Endodermal cell (in vitro differentiated cells): Measurements from ENCODE around the gene PCSK6. TPM values are rescaled to one million over a fixed set of nuclear protein-coding genes. Genes with fewer than 3 reads are reported as not detected.

Source experiments
- DNase-seq: peaks from one replicate; pipeline ENCODE4 v3.0.0-alpha.2; 2017
- H3K27ac ChIP-seq: 2 replicates; pipeline ENCODE4 v1.5.1; 2013; ENCODE audit warnings: mild to moderate bottlenecking, low read depth, low read length, moderate library complexity
- H3K27me3 ChIP-seq: 2 replicates; pipeline ENCODE4 v1.6.1; 2013; ENCODE audit warnings: mild to moderate bottlenecking, low read length, moderate library complexity; ENCODE audit not compliant: insufficient read depth, control insufficient read depth, poor library complexity, severe bottlenecking
- H3K36me3 ChIP-seq: 2 replicates; pipeline ENCODE4 v1.7.0; 2013; ENCODE audit warnings: mild to moderate bottlenecking, low read length, moderate library complexity; ENCODE audit not compliant: control insufficient read depth, insufficient read depth
- H3K4me1 ChIP-seq: one replicate; pipeline ENCODE4 v1.7.0; 2013; ENCODE audit warnings: low read length; ENCODE audit not compliant: control insufficient read depth, insufficient read depth
- H3K4me3 ChIP-seq: 2 replicates; pipeline ENCODE4 v1.5.1; 2013; ENCODE audit warnings: mild to moderate bottlenecking, low read length, moderate library complexity
- H3K9ac ChIP-seq: 2 replicates; pipeline ENCODE4 v1.6.1; 2013; ENCODE audit warnings: mild to moderate bottlenecking, low read length, moderate library complexity; ENCODE audit not compliant: poor library complexity, severe bottlenecking; ENCODE audit errors: extremely low read depth
- H3K9me3 ChIP-seq: 2 replicates; pipeline ENCODE4 v1.6.1; 2013; ENCODE audit warnings: mild to moderate bottlenecking, low read length, moderate library complexity; ENCODE audit not compliant: control insufficient read depth
- H3K27ac Mint-ChIP-seq: 2 replicates; pipeline ENCODE4 v1.8.0; 2020; ENCODE audit warnings: mixed read lengths
- H3K27me3 Mint-ChIP-seq: 2 replicates; pipeline ENCODE4 v1.8.0; 2021; ENCODE audit warnings: mild to moderate bottlenecking, mixed read lengths; ENCODE audit not compliant: insufficient read depth
- H3K36me3 Mint-ChIP-seq: 2 replicates; pipeline ENCODE4 v1.8.0; 2020; ENCODE audit warnings: low read depth, mixed read lengths
- H3K4me1 Mint-ChIP-seq: 2 replicates; pipeline ENCODE4 v1.8.0; 2020; ENCODE audit warnings: mixed read lengths
- H3K4me3 Mint-ChIP-seq: 2 replicates; pipeline ENCODE4 v1.8.0; 2020; ENCODE audit warnings: mild to moderate bottlenecking, moderate library complexity, mixed read lengths
- H3K9me3 Mint-ChIP-seq: 2 replicates; pipeline ENCODE4 v1.8.0; 2020; ENCODE audit warnings: mild to moderate bottlenecking, mixed read lengths
- whole genome bisulfite sequencing, 2 experiments: methylation state at CpG; one replicate each; pipeline versions ENCODE4 v1.1.5 to v1.1.7; 2013; ENCODE audit warnings: missing lambda C conversion rate in 2 of 2, mixed read lengths in 1 of 2; ENCODE audit not compliant: insufficient coverage in 1 of 2, insufficient read length in 1 of 2; 5-methylcytosine and 5-hydroxymethylcytosine counted together
- total RNA-seq, 2 donors: library from RNA; stranded (reverse); fragmentation: NEBNext Ultra II Directional in 1 of 2; extraction: Animal tissue kit (Norgen Biotek cat#: 25700) in 1 of 2; gene quantifications; 2 replicates in 1 of 2; 3 replicates in 1 of 2; pipeline ENCODE4 v1.2.1, GENCODE V29; 2021
- TF ChIP-seq, protein P1 (sequence below): fragments of 200-600 bp; sonication (generic); conservative IDR thresholded peaks from 2 replicates; pipeline ENCODE4 v1.5.0; 2021; ENCODE audit warnings: antibody characterized with exemption, mild to moderate bottlenecking

Gene PCSK6
- total RNA-seq, 2 donors from 2014 or later, result 6.6 to 9.8 TPM

DNA sequence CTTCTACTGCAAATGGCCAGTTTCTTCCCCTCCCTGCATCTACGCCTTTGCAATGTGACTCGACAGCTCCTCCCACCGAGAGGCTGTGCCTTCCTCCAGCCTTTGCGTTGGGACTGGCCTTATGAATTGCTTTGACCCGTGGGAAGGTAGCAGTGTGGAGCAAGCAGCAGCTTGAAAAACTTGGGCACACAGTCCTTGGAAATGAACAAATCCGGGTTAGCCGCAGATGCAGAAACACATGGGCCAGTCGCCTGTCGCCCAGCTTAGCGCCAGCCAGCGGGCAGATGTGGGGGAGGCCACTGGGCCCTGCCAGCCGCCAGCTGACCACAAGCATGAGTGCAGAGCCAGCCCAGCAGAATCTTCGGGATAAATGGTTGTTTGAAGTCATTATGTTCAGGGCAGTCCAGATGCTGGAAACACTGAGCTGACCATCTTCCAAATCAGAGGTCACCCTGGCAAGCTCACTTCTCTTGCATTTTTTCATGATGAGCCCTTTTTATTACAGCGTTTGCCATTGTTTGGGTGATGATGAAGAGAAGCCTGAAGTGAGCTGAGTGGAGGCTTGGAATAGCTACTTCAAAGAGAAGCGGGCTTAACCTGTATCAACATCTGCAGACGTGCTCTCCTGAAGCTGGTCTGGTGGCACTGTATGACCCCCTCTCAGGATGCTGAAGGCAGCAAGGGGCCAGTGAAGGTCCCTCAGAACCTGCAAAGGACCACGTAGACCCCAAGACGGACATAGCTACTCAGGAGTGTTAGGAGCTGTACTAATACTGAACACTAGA, 222.0 kb downstream of the PCSK6 start:
- WGBS, 2 experiments, result 81 to 83% methylated on average over 13 to 18 of the region's 18 CpGs
- Histone ChIP-seq H3K27ac (no peak overlapping the region), H3K9me3 (no peaks in the 10 kb centered on the region), H3K4me1 (no peaks in the 10 kb centered on the region), H3K9ac (no peak overlapping the region), H3K36me3 (peaks cover 35% of the 10 kb centered on the region), H3K4me3 (no peak overlapping the region), H3K27me3 (no peaks in the 10 kb centered on the region)
- DNase-seq, result peak; percentile 84
- no peak overlapping the region for H3K4me3 Mint-ChIP-seq
- no peaks in the 10 kb centered on the region for H3K27me3 Mint-ChIP-seq
- H3K4me1 Mint-ChIP-seq, result peaks cover 7% of the 10 kb centered on the region
- TF ChIP-seq, protein P1, sequence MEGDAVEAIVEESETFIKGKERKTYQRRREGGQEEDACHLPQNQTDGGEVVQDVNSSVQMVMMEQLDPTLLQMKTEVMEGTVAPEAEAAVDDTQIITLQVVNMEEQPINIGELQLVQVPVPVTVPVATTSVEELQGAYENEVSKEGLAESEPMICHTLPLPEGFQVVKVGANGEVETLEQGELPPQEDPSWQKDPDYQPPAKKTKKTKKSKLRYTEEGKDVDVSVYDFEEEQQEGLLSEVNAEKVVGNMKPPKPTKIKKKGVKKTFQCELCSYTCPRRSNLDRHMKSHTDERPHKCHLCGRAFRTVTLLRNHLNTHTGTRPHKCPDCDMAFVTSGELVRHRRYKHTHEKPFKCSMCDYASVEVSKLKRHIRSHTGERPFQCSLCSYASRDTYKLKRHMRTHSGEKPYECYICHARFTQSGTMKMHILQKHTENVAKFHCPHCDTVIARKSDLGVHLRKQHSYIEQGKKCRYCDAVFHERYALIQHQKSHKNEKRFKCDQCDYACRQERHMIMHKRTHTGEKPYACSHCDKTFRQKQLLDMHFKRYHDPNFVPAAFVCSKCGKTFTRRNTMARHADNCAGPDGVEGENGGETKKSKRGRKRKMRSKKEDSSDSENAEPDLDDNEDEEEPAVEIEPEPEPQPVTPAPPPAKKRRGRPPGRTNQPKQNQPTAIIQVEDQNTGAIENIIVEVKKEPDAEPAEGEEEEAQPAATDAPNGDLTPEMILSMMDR, result no peak
- H3K9me3 Mint-ChIP-seq, result no peaks in the 10 kb centered on the region
- H3K36me3 Mint-ChIP-seq, result peaks cover 39% of the 10 kb centered on the region
- H3K27ac Mint-ChIP-seq, result no peak overlapping the region

DNA sequence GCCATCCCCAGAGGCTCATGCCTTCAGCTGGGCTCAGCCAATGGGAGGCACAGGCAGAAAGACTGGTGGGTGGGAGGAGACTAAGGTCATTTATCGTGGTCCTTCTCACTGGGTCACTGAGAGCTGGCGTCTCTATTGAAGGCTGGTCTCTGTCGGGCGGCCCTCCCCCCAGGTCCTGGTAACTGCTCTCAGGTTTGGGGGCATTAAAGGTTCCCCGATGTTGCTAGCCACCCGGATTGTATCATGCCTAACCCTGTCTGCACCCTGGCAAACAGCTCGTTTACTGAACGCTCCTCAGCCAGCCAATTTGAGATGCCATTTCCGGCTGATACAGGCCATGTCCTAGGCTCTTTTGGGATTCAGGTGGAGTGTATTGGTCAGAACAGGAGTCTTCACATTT, 222.7 kb downstream of the PCSK6 start:
- Histone ChIP-seq H3K27me3 (no peaks in the 10 kb centered on the region), H3K36me3 (peaks cover 28% of the 10 kb centered on the region), H3K9ac (no peak overlapping the region), H3K4me1 (no peaks in the 10 kb centered on the region), H3K9me3 (no peaks in the 10 kb centered on the region), H3K4me3 (no peak overlapping the region), H3K27ac (no peak overlapping the region)
- peak; percentile 48 for DNase-seq
- Mint-ChIP-seq H3K4me1 (peaks cover 7% of the 10 kb centered on the region), H3K27ac (no peak overlapping the region), H3K9me3 (no peaks in the 10 kb centered on the region), H3K27me3 (no peaks in the 10 kb centered on the region), H3K36me3 (peaks cover 32% of the 10 kb centered on the region), H3K4me3 (no peak overlapping the region)
- TF ChIP-seq, protein P1, result no peak
- WGBS, 2 experiments, result 92 to 96% methylated on average over 9 of the region's 9 CpGs

DNA sequence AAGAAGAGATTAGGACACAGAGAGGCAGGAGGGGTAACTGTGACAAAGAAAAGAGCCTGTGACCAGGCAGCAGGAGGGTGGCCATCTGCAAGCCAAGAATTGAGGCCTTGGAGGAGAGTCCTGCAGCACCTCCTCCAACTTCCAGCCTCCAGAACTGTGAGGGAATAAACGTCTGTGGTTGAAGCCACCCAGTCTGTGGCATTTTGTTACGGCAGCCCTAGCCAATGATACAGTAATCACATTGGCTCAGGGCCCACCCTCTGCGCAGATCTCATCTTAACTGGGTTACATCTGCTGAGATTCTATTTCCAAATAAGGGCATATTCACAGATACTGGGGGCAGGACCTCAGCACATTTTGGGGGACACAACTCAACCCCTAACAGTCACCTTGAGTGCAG, 223.5 kb downstream of the PCSK6 start:
- Mint-ChIP-seq H3K4me3 (no peak overlapping the region), H3K4me1 (peaks cover 7% of the 10 kb centered on the region), H3K27ac (no peak overlapping the region), H3K36me3 (peaks cover 25% of the 10 kb centered on the region), H3K9me3 (no peaks in the 10 kb centered on the region), H3K27me3 (no peaks in the 10 kb centered on the region)
- H3K27ac ChIP-seq, result no peak overlapping the region
- WGBS, 2 experiments, result 90 to 93% methylated on average over 3 of the region's 3 CpGs
- peaks cover 20% of the 10 kb centered on the region for H3K36me3 ChIP-seq
- no peaks in the 10 kb centered on the region for H3K27me3 ChIP-seq
- H3K9me3 ChIP-seq, result no peaks in the 10 kb centered on the region
- H3K4me3 ChIP-seq, result no peak overlapping the region
- H3K4me1 ChIP-seq, result no peaks in the 10 kb centered on the region
- H3K9ac ChIP-seq, result no peak overlapping the region
- DNase-seq, result peak; percentile 32
- TF ChIP-seq, protein P1, result no peak
